Middle frontal gyrus (tissue), 1 donor: ENCODE results near the gene AUH.

Experiments used
- DNase-seq: peaks from one replicate; pipeline ENCODE4 v3.0.0-alpha.2; 2015; ENCODE audit warnings: low spot score; ENCODE audit errors: extremely low spot score

Gene AUH

GRCh38 chr9:91191411-91192380, 170.0 kb downstream of the AUH start:
- no peak for DNase-seq

- DNase-seq = no peak
Observed at GRCh38 chr9:91190062-91190461, 171.7 kb downstream of the AUH start.

- DNase-seq = no peak
Observed at GRCh38 chr9:91188719-91189590, 172.8 kb downstream of the AUH start.

- no peak for DNase-seq
Observed at GRCh38 chr9:91187965-91188344, 173.8 kb downstream of the AUH start.

- no peak for DNase-seq
Observed at GRCh38 chr9:91187311-91187964, 174.3 kb downstream of the AUH start.

- DNase-seq = no peak
Observed at GRCh38 chr9:91186632-91187108, 175.0 kb downstream of the AUH start.

- no peak for DNase-seq
Observed at GRCh38 chr9:91185193-91185886, 176.4 kb downstream of the AUH start.

GRCh38 chr9:91182429-91183225, 179.1 kb downstream of the AUH start:
- no peak for DNase-seq

- DNase-seq = no peak
Observed at GRCh38 chr9:91181541-91181940, 180.2 kb downstream of the AUH start.

- no peak for DNase-seq
Observed at GRCh38 chr9:91180930-91181268, 180.8 kb downstream of the AUH start.

GRCh38 chr9:91180240-91180929, 181.3 kb downstream of the AUH start:
- DNase-seq = no peak

GRCh38 chr9:91179237-91180138, 182.2 kb downstream of the AUH start:
- DNase-seq = no peak

GRCh38 chr9:91178281-91179236, 183.2 kb downstream of the AUH start:
- no peak for DNase-seq

GRCh38 chr9:91177661-91178280, 183.9 kb downstream of the AUH start:
- no peak for DNase-seq

GRCh38 chr9:91177081-91177480, 184.6 kb downstream of the AUH start:
- no peak for DNase-seq

- no peak for DNase-seq
Observed at GRCh38 chr9:91176426-91176825, 185.3 kb downstream of the AUH start.

GRCh38 chr9:91174772-91175171, 186.9 kb downstream of the AUH start:
- DNase-seq = no peak
